ENCODE measurements around the gene ANTXR1. TPM values are rescaled to one million over a fixed set of nuclear protein-coding genes. Genes with fewer than 3 reads are reported as not detected.

The ANTXR1 gene
- polyA plus RNA-seq, 6 donors from 2014 or later, result not detected

DNA sequence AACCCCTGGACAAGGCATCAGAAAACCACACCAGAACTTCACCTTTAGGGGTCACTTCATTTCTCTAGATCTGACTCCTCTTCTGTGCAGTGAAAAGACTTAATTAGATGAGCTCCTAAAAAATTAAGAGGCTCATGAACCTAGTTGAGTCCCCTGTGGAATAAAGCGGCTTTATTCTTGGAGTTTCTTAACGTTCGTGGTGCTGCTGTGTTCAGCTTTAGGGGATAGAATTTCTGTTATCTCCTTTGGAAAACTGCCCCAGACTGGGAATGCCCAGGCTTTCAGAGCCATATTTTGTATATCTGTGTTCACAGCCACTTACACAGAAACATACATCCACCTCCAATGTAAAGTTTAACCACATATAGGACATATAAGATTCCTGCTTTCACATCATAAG, 165.8 kb downstream of the ANTXR1 start:
- peaks cover 15 to 40% (median 25%) of the 10 kb centered on the region in 3 donors for H3K27me3 Mint-ChIP-seq
- no peak overlapping the region for H3K4me3 Mint-ChIP-seq
- no peaks in the 10 kb centered on the region for H3K36me3 Mint-ChIP-seq
- no peak overlapping the region for H3K27ac Mint-ChIP-seq
- ATAC-seq (ENCODE audit: low read depth in 2 of 2), result no peak
- no peaks in the 10 kb centered on the region for H3K9me3 Mint-ChIP-seq
- peaks cover 4 to 5% (median 4%) of the 10 kb centered on the region in 3 donors for H3K4me1 Mint-ChIP-seq
- DNase-seq, result no peak

DNA sequence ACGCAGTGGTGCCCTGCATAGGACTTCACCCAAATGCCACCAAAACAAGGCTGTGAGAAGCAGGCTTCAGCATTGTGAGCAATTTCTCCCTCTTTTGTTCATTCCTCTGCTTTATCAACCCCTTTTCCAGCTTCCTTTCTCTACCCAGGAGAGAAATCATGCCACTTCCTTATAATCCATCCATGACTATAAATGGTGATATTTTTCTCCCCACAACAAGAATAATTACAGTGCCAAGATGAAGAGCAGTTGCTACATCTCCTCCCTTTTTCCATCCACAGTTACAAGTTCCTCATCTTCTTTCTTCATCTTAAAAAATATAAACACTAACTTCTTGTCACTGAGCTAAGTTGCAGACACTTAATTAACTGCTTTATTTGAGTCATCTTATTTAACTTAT, 167.2 kb downstream of the ANTXR1 start:
- Mint-ChIP-seq H3K36me3 (no peaks in the 10 kb centered on the region), H3K9me3 (peaks cover 0 to 2% (median 0%) of the 10 kb centered on the region in 7 donors), H3K4me3 (no peak overlapping the region), H3K27me3 (peaks cover 15 to 33% (median 21%) of the 10 kb centered on the region in 3 donors), H3K4me1 (peaks cover 4 to 5% (median 4%) of the 10 kb centered on the region in 3 donors), H3K27ac (no peak overlapping the region)
- ATAC-seq (ENCODE audit: low read depth in 2 of 2) (no peak), DNase-seq (no peak)

DNA sequence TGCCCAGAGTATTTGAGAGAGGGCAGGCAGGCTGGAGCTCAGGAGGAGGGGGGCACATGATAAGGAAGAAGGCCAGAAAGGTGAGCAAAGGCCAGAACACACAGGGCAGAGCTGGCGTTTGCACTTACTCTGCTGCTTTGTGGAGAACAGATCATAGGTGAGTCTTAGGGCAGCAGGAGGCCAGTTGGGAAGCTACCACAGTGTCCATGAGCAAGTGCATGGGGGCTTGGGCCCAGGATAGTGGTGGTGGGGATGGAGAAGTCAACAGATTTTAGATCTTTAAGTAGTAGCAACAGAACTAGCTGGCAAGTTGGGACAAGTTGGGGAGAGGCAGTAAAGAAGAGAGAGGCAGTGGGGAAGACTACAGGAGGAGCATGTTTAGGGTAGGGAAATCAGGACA, 168.0 kb downstream of the ANTXR1 start:
- Mint-ChIP-seq H3K9me3 (peaks cover 0 to 2% (median 0%) of the 10 kb centered on the region in 7 donors), H3K4me3 (no peak overlapping the region), H3K27me3 (peaks cover 12 to 28% (median 15%) of the 10 kb centered on the region in 3 donors), H3K36me3 (no peaks in the 10 kb centered on the region), H3K4me1 (peaks cover 4 to 5% (median 4%) of the 10 kb centered on the region in 3 donors), H3K27ac (no peak overlapping the region)
- ATAC-seq (ENCODE audit: low read depth in 2 of 2), result no peak
- no peak for DNase-seq

DNA sequence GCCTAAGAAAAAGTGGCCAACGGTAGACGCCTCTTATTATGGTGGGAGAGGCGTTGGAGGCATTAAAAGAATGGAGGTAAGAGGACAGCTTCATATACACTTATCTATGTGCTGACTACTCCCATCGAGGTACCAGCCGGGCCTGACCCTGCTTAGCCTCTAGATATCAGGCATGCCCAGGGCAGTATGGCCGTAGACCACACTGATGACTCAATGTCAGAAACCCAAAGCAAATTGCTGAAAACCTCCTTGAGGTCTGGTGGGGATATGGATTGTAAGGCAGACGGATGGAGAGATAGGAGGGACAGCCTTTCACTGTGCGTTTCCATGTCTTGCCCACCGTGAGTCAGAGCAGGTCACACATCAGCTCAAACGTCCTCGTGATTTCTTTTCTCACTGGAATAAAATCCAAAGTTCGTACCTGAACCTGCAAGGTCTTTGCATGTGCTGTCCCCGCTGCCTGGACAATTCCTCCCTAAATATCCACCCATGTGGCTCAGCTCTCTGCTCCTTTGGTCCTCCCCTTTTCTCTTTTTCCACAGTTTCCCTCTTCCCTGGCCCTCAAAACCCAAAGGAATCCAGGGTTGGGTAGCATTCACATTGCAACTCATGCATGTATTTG, 168.9 kb downstream of the ANTXR1 start:
- peaks cover 4 to 5% (median 4%) of the 10 kb centered on the region in 3 donors for H3K4me1 Mint-ChIP-seq
- no peak overlapping the region for H3K27ac Mint-ChIP-seq
- no peak for ATAC-seq (ENCODE audit: low read depth in 2 of 2)
- H3K9me3 Mint-ChIP-seq, result peaks cover 0 to 2% (median 0%) of the 10 kb centered on the region in 7 donors
- H3K4me3 Mint-ChIP-seq, result no peak overlapping the region
- H3K36me3 Mint-ChIP-seq, result no peaks in the 10 kb centered on the region
- H3K27me3 Mint-ChIP-seq, result peaks cover 6 to 25% (median 13%) of the 10 kb centered on the region in 3 donors
- no peak for DNase-seq

DNA sequence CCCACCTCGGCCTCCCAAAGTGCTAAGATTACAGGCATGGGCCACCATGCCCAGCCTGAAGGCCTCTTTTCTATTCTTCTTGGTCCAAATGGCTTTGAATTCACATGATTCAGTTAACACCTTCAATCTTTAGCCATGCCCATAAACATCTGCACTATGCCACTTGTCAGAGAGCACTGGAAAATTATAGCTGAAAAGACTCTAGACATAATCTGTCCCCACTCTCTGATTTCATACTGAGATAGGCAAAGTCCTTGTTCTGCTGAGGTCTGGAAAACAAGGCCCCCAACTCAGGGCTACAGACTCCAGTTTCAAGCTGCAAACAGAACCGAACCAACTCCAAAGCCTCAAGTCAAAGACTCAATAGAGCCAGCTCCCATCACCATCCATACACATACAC, 170.7 kb downstream of the ANTXR1 start:
- H3K27ac Mint-ChIP-seq, result no peak overlapping the region
- peaks cover 0 to 2% (median 0%) of the 10 kb centered on the region in 7 donors for H3K9me3 Mint-ChIP-seq
- ATAC-seq (ENCODE audit: low read depth in 2 of 2) (no peak), DNase-seq (no peak)
- no peak overlapping the region for H3K4me3 Mint-ChIP-seq
- H3K4me1 Mint-ChIP-seq, result no peaks in the 10 kb centered on the region
- H3K27me3 Mint-ChIP-seq, result peaks cover 0 to 12% (median 4%) of the 10 kb centered on the region in 3 donors
- no peaks in the 10 kb centered on the region for H3K36me3 Mint-ChIP-seq

DNA sequence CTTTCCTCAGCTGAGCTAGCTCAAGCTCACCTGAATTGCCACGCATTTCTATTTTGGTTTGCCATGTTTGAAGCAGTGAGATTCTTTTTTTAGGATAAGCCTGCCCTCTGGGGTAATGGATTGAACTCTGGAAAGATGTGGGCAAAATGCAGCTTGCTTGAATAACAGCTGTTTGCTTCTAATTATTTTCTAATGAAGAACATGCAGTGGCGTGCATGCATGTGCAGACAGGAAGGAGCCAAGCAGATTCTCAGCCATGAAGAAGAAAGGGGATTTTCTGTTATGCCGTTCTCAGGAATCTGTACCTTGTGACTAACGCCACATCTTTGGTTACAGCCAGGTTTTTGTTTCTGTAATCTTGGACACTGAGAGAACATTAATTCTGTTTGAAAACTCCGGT, 171.2 kb downstream of the ANTXR1 start:
- Mint-ChIP-seq H3K9me3 (peaks cover 0 to 2% (median 0%) of the 10 kb centered on the region in 7 donors), H3K27me3 (peaks cover 0 to 16% (median 4%) of the 10 kb centered on the region in 3 donors), H3K4me3 (no peak overlapping the region), H3K27ac (no peak overlapping the region), H3K36me3 (no peaks in the 10 kb centered on the region), H3K4me1 (no peaks in the 10 kb centered on the region)
- ATAC-seq (ENCODE audit: low read depth in 2 of 2), result no peak
- no peak for DNase-seq

DNA sequence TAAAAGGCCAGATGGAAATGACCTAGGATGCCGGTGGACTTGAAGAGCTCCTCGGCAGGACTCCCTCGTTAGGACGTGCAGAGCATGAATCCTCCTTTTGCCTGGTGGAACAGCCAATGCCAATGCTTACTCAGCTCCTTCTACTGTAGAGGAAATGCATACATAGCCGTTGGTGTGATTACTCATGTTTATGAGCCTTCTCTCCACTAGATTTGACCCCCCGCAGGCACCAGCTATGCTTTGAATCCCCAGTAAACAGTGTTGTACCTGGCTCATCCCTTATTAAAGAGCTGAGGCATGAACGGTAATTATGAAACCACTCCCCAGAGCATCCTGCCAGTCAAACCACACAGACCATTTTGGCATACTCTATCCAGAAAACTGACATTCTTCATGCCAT, 172.8 kb downstream of the ANTXR1 start:
- Mint-ChIP-seq H3K27me3 (peaks cover 0 to 16% (median 3%) of the 10 kb centered on the region in 3 donors), H3K9me3 (peaks cover 0 to 2% (median 0%) of the 10 kb centered on the region in 7 donors), H3K4me3 (no peak overlapping the region), H3K36me3 (no peaks in the 10 kb centered on the region), H3K4me1 (no peaks in the 10 kb centered on the region), H3K27ac (no peak overlapping the region)
- DNase-seq (no peak), ATAC-seq (ENCODE audit: low read depth in 2 of 2) (no peak)

DNA sequence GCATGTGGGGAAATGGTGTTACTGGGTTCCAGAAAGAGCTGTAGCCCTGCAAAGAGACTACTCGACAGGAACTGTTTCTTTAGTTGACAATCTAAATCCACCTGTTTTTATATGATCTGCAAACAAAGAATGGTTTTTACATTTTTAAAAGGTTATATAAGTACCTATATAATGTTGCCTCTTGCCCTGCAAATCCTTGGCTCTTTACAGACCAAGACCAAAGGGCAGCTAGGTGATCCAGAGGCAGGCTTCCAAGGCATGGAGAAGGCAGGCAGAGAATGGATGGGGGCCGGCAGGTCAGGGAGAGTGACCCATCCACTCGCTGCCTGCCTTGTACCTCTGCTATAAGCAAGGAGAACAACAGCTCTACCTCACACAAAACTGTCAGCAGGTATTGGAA, 173.6 kb downstream of the ANTXR1 start:
- Mint-ChIP-seq H3K4me1 (no peaks in the 10 kb centered on the region), H3K27ac (no peak overlapping the region), H3K36me3 (no peaks in the 10 kb centered on the region), H3K27me3 (peaks cover 0 to 13% (median 4%) of the 10 kb centered on the region in 3 donors), H3K4me3 (no peak overlapping the region), H3K9me3 (peaks cover 0 to 2% (median 0%) of the 10 kb centered on the region in 7 donors)
- DNase-seq, result no peak
- no peak for ATAC-seq (ENCODE audit: low read depth in 2 of 2)

DNA sequence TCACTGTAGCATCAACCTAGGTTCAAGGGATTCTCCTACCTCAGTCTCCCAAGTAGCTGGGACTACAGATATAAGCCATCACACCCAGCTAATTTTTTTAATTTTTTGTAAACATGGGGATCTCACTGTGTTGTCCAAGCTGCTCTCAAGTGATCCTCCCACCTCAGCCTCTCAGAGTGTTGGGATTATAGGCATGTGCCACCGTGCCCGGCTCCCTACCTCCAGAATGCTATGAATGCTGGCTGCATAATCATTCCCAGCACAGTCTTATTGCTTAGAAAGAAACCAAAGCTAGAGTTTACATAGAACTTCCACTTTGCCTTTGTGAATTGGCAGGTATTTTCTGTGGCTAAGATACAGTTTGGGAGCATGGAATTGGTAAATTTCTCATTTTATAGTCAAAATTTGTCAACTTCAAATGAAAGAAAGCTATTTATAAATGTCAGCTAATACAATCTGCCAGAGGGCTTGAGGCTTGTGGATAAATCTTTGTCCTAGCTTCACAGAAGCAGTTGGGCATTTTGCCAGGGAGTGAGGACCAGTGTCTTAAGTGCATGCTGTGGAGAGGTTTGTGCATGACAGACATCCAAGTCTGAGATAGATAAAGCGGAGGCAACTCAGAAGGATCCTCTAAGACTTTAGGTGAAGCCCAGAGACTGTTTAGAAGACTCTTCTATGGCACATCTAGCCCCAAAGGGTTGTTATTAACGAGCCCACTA, 175.4 kb downstream of the ANTXR1 start:
- ATAC-seq (ENCODE audit: low read depth in 2 of 2), result no peak
- H3K9me3 Mint-ChIP-seq, result peaks cover 0 to 2% (median 0%) of the 10 kb centered on the region in 7 donors
- H3K4me1 Mint-ChIP-seq, result no peaks in the 10 kb centered on the region
- H3K27me3 Mint-ChIP-seq, result peaks cover 4 to 28% (median 9%) of the 10 kb centered on the region in 3 donors
- H3K27ac Mint-ChIP-seq, result no peak overlapping the region
- DNase-seq, result no peak
- no peak overlapping the region for H3K4me3 Mint-ChIP-seq
- no peaks in the 10 kb centered on the region for H3K36me3 Mint-ChIP-seq

DNA sequence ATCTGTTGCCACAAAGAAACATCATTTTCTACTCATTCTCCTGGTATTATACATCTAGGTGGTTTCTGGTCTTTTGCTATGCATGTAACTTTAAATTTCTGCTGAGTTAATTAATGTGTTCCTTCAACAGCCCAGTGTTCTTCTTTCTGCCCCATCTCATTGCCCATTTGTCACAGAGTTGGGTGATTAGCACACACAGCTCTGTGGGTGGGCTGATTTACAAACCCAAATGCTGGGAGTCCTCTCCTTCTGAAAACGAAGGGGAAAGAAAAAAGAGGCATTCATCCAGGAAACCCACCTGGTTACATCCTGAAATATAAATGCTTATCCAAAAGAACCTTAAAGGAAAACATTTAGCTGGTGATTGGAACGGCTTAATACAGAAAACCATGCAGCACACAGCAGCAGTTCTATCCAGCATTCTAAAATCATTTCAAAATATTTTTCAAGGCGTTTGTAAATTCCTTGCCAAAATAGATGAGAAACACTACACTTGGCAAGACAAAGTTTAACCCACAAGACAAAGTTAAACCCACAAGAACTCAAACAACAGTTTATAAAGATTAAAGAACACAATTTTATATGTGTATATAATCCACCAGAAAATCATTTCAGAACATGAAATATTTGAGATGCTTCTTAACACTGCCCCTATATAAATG, 177.9 kb downstream of the ANTXR1 start:
- no peaks in the 10 kb centered on the region for H3K9me3 Mint-ChIP-seq
- H3K27me3 Mint-ChIP-seq, result peaks cover 4 to 28% (median 12%) of the 10 kb centered on the region in 3 donors
- DNase-seq, result no peak
- H3K36me3 Mint-ChIP-seq, result no peaks in the 10 kb centered on the region
- H3K27ac Mint-ChIP-seq, result no peak overlapping the region
- ATAC-seq (ENCODE audit: low read depth in 2 of 2), result no peak
- H3K4me3 Mint-ChIP-seq, result no peak overlapping the region
- no peaks in the 10 kb centered on the region for H3K4me1 Mint-ChIP-seq

DNA sequence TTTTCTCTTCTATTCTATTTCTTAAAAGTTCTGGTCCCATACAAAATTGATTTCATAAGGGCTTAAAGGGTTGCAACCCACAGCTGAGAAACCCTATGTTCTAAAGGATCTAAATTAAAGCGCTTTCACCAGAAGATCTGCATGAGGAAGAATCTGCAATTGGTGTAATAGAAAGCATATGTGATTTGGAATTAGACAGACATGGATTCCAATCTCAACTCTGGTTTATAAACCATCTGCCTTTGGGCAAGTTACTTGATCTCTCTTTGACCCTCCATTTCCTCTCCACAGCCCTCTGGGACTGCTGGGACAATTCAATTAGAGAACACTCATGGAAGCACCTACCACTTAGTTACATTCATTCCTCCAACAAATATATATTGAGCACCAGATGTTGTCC, 178.7 kb downstream of the ANTXR1 start:
- Mint-ChIP-seq H3K36me3 (no peaks in the 10 kb centered on the region), H3K27ac (no peak overlapping the region)

DNA sequence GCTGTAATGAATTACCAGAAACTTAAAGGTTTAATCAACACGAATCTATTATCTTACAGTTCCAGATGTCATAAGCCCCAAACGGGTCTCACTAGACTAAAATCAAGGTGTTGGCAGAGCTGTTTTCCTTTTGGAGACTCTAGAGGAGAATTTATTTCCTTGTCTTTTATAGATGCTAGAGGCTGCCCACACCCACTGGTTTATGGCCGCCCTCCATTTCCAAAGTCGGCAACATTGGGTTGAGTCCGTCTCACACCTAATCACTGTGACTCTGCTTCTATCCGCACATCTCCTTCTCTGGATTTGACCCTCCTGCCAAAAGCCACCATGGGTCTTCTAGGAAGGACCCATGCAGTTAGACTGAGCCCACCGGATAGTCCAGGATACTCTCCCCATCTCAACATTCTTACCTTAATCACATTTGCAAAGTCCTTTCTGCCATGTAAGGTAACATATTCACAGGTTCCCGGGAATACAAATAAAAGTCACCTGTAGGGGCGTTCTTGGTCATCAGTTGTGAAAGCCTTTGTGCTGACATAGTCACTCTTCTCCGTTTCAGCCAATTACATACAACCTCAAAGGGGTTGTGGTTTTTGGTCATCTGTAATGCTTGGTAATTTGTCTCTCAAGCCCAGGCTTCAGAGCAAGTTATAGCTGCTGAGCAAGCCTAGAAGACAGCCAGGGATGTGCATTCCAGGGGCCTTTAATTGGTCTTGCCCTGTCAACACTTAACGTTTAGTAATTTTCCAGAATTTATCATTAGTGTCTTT, 179.4 kb downstream of the ANTXR1 start:
- no peaks in the 10 kb centered on the region for H3K36me3 Mint-ChIP-seq
- no peak for ATAC-seq (ENCODE audit: low read depth in 2 of 2)
- peaks cover 4 to 28% (median 17%) of the 10 kb centered on the region in 3 donors for H3K27me3 Mint-ChIP-seq
- no peaks in the 10 kb centered on the region for H3K4me1 Mint-ChIP-seq
- no peak for DNase-seq
- H3K27ac Mint-ChIP-seq, result no peak overlapping the region
- H3K4me3 Mint-ChIP-seq, result no peak overlapping the region
- H3K9me3 Mint-ChIP-seq, result no peaks in the 10 kb centered on the region

More for the DNA sequence above, 178.7 kb downstream of the ANTXR1 start:
- no peak for ATAC-seq (ENCODE audit: low read depth in 2 of 2)
- DNase-seq, result no peak
- Mint-ChIP-seq H3K9me3 (no peaks in the 10 kb centered on the region), H3K4me1 (no peaks in the 10 kb centered on the region), H3K27me3 (peaks cover 4 to 28% (median 12%) of the 10 kb centered on the region in 3 donors), H3K4me3 (no peak overlapping the region)

DNA sequence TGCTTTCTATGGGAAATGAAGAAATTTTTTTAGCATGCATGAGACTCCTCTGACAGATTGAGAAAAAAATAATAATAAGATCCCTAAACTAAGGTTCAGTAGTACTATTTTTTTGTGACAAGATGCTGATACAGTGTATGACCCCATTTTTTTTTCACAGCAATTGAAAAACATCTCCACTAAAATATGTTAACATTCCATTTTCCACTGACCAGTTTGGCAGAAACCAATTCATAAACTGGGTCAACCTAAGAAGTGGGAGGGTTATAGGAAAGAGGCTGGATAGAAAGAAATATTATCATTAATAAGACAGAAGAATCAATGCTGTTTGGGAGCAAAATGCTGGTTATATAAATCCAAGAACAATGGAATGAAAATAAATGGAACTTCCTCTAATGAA, 182.7 kb downstream of the ANTXR1 start:
- ATAC-seq (ENCODE audit: low read depth in 2 of 2) (no peak), DNase-seq (no peak)
- Mint-ChIP-seq H3K27ac (no peak overlapping the region), H3K4me1 (no peaks in the 10 kb centered on the region), H3K27me3 (peaks cover 2 to 17% (median 15%) of the 10 kb centered on the region in 3 donors), H3K9me3 (no peaks in the 10 kb centered on the region), H3K36me3 (no peaks in the 10 kb centered on the region), H3K4me3 (no peak overlapping the region)

Data from naive B cell (primary cell).